HCT116 (cell line): ENCODE results near the gene ETV5. TPM values are rescaled to one million over a fixed set of nuclear protein-coding genes. Genes with fewer than 3 reads are reported as not detected.

Source experiments
- ATAC-seq: fragments of 200-7000 bp; cut with Tn5 transposase; 2 replicates; pipeline ENCODE4 v1.9.1; 2020; ENCODE audit warnings: mild to moderate bottlenecking, moderate library complexity
- BruUV-seq: library from RNA; stranded (reverse); fragments of 400-500 nt; replicated peaks from 2 replicates; lab custom pipeline; 2021; lab: Mats Ljungman, UMichigan
- CTCF ChIA-PET: fragments of 300-600 bp; sonication (Branson Sonifier 250); formaldehyde crosslinking; loops from one replicate; lab custom pipeline; 2021; ENCODE audit warnings: antibody characterized with exemption; lab: Charles Lee
- POLR2A ChIA-PET: fragments of 300-600, 350-600 bp; sonication (Branson Sonifier 250); formaldehyde crosslinking; loops from one replicate; lab custom pipeline; 2021; ENCODE audit warnings: antibody characterized with exemption; lab: Charles Lee
- RAD21 ChIA-PET, 2 experiments: fragments of 300-600 bp; sonication (Branson Sonifier 250); formaldehyde crosslinking; loops; one replicate each; lab custom pipeline; 2023; ENCODE audit warnings: low total read pairs in 2 of 2; ENCODE audit not compliant: uncharacterized antibody in 2 of 2, unreplicated experiment in 2 of 2, low non-redundant PET in 1 of 2; lab: Charles Lee
- DNase-seq: peaks from one replicate; pipeline ENCODE4 v3.0.0-alpha.2; 2010; ENCODE audit warnings: low read depth, low spot score
- H2AFZ ChIP-seq: fragments of 200-600 bp; shearing (Covaris generic), sonication (generic); 2 replicates; pipeline ENCODE4 v1.6.1; 2017; ENCODE audit warnings: low read depth, mixed run types, mixed read lengths, antibody characterized with exemption, low read length; ENCODE audit not compliant: poor library complexity, severe bottlenecking
- H3K27ac ChIP-seq: 2 replicates; pipeline ENCODE4 v1.5.1; 2012; ENCODE audit warnings: low read depth, low read length
- H3K27me3 ChIP-seq: fragments of 200-600 bp; sonication (generic); 2 replicates; pipeline ENCODE4 v1.6.1; 2016; ENCODE audit warnings: mixed run types, low read length, mixed read lengths; ENCODE audit not compliant: insufficient read depth
- H3K36me3 ChIP-seq, 2 experiments: fragments of 200-500 bp in 1 of 2; fragments of 200-600 bp in 1 of 2; sonication (Bioruptor generic) in 1 of 2; sonication (generic) in 1 of 2; 2 replicates each; pipeline versions ENCODE4 v1.5.1 to v1.6.1; 2014 to 2016; ENCODE audit warnings: low read length in 2 of 2, inconsistent platforms in 1 of 2, mixed read lengths in 1 of 2, mixed run types in 1 of 2; ENCODE audit not compliant: insufficient read depth in 2 of 2, control insufficient read depth in 1 of 2
- H3K4me1 ChIP-seq, 2 experiments: fragments of 200-600 bp in 1 of 2; sonication (generic) in 1 of 2; 2 replicates each; pipeline versions ENCODE4 v1.5.1 to v1.6.1; 2012 to 2017; ENCODE audit warnings: low read length in 2 of 2, inconsistent platforms in 1 of 2, mild to moderate bottlenecking in 1 of 2, mixed read lengths in 1 of 2, mixed run types in 1 of 2, moderate library complexity in 1 of 2; ENCODE audit not compliant: insufficient read depth in 2 of 2, control insufficient read depth in 1 of 2
- H3K4me2 ChIP-seq: fragments of 200-600 bp; sonication (generic); 2 replicates; pipeline ENCODE4 v1.6.1; 2017; ENCODE audit warnings: mixed run types, low read length, mixed read lengths
- H3K4me3 ChIP-seq, 2 experiments: fragments of 200-600 bp in 1 of 2; sonication (generic) in 1 of 2; replicated peaks in 1 of 2; 2 replicates each; pipeline ENCODE4 v1.5.1; 2011 to 2016; ENCODE audit warnings: low read length in 2 of 2, control low read depth in 1 of 2, low read depth in 1 of 2, mild to moderate bottlenecking in 1 of 2, mixed read lengths in 1 of 2, mixed run types in 1 of 2
- H3K79me2 ChIP-seq: fragments of 200-600 bp; sonication (generic); 2 replicates; pipeline ENCODE4 v1.6.1; 2017; ENCODE audit warnings: mild to moderate bottlenecking, mixed run types, low read length, moderate library complexity, mixed read lengths; ENCODE audit not compliant: insufficient read depth
- H3K9ac ChIP-seq: fragments of 200-600 bp; sonication (generic); 2 replicates; pipeline ENCODE4 v1.6.1; 2016; ENCODE audit warnings: low read length, mixed read lengths
- H3K9me2 ChIP-seq: fragments of 200-600 bp; sonication (generic), shearing (Covaris generic); 2 replicates; pipeline ENCODE4 v1.6.1; 2017; ENCODE audit warnings: mixed run types, mild to moderate bottlenecking, moderate library complexity; ENCODE audit not compliant: insufficient read depth
- H3K9me3 ChIP-seq, 2 experiments: fragments of 200-500 bp in 1 of 2; fragments of 200-600 bp in 1 of 2; sonication (Bioruptor generic) in 1 of 2; sonication (generic) in 1 of 2; 2 replicates each; pipeline ENCODE4 v1.6.1; 2014 to 2017; ENCODE audit warnings: low read length in 2 of 2, mixed read lengths in 2 of 2, inconsistent platforms in 1 of 2, low read depth in 1 of 2, mild to moderate bottlenecking in 1 of 2, mixed run types in 1 of 2, moderate library complexity in 1 of 2; ENCODE audit not compliant: control insufficient read depth in 1 of 2, insufficient read depth in 1 of 2
- H4K20me1 ChIP-seq: fragments of 200-600 bp; sonication (generic), shearing (Covaris generic); 2 replicates; pipeline ENCODE4 v1.6.1; 2017; ENCODE audit warnings: mixed run types, mild to moderate bottlenecking, moderate library complexity; ENCODE audit not compliant: insufficient read depth
- CBX3 ChIP-seq: IDR thresholded peaks from 2 replicates; pipeline ENCODE4 v1.6.1; 2012; ENCODE audit warnings: low read depth
- CEBPB ChIP-seq: IDR thresholded peaks from 2 replicates; pipeline ENCODE4 v1.6.1; 2012; ENCODE audit warnings: low read depth
- CTCF ChIP-seq, 3 experiments: fragments of 200-600 bp in 1 of 3; sonication (generic) in 1 of 3; IDR thresholded peaks in 2 of 3; conservative IDR thresholded peaks in 1 of 3; 2 replicates each; pipeline ENCODE4 v1.5.1; 2012 to 2017; ENCODE audit warnings: low read depth in 2 of 3, low read length in 2 of 3, antibody characterized with exemption in 1 of 3, borderline replicate concordance in 1 of 3, control low read depth in 1 of 3, mild to moderate bottlenecking in 1 of 3, mixed read lengths in 1 of 3, mixed run types in 1 of 3, moderate library complexity in 1 of 3; ENCODE audit not compliant: insufficient read depth in 1 of 3
- EGR1 ChIP-seq: IDR thresholded peaks from 2 replicates; pipeline ENCODE4 v1.6.1; 2012; ENCODE audit warnings: low read depth
- JUND ChIP-seq: IDR thresholded peaks from 2 replicates; pipeline ENCODE4 v1.6.1; 2012
- POLR2AphosphoS5 ChIP-seq: IDR thresholded peaks from 2 replicates; pipeline ENCODE4 v1.6.1; 2011; ENCODE audit warnings: mild to moderate bottlenecking, low read depth, low read length, moderate library complexity
- REST ChIP-seq: IDR thresholded peaks from 2 replicates; pipeline ENCODE4 v1.6.1; 2012; ENCODE audit warnings: low read depth
- SIN3A ChIP-seq: IDR thresholded peaks from 2 replicates; pipeline ENCODE4 v1.6.1; 2012; ENCODE audit warnings: low read depth
- SRF ChIP-seq: IDR thresholded peaks from 2 replicates; pipeline ENCODE4 v1.6.1; 2012; ENCODE audit warnings: low read depth
- TCF7L2 ChIP-seq: IDR thresholded peaks from 2 replicates; pipeline ENCODE4 v1.7.0; 2011; ENCODE audit warnings: borderline replicate concordance, inconsistent platforms; ENCODE audit not compliant: insufficient read depth, insufficient read length; ENCODE audit errors: extremely low read depth
- YY1 ChIP-seq: IDR thresholded peaks from 2 replicates; pipeline ENCODE4 v1.6.1; 2011; ENCODE audit warnings: low read length, low read depth, moderate library complexity, mild to moderate bottlenecking; ENCODE audit not compliant: insufficient replicate concordance; ENCODE audit errors: extremely low read depth
- ZBTB33 ChIP-seq: IDR thresholded peaks from 2 replicates; pipeline ENCODE4 v1.6.1; 2011; ENCODE audit warnings: mild to moderate bottlenecking, low read length, moderate library complexity; ENCODE audit not compliant: insufficient replicate concordance; ENCODE audit errors: extremely low read depth
- ZFX ChIP-seq: fragments of 450-650 bp; IDR thresholded peaks from 2 replicates; pipeline ENCODE4 v1.6.1; 2017
- intact Hi-C: fragments of 100-400 bp; cut with micrococcal nuclease; formaldehyde crosslinking; loops from 2 replicates; pipeline ENCODE4 v1.10.0; 2022
- total RNA-seq: library from RNA; stranded (reverse); gene quantifications from one replicate; pipeline ENCODE4 v1.2.1, GENCODE V29; 2021; ENCODE audit not compliant: unreplicated experiment

ETV5 gene
- total RNA-seq, 1 experiment from 2014 or later: 89.7 TPM

- no peak for DNase-seq
- no peak overlapping the region for H3K9ac ChIP-seq
- intact Hi-C loops: no loop called here
- ChIA-PET RAD21 (no interaction called here), POLR2A (no interaction called here), CTCF (no interaction called here)
- TF ChIP-seq ZBTB33 (no peak), CBX3 (no peak), REST (no peak), TCF7L2 (no peak), YY1 (no peak), JUND (no peak), ZFX (no peak), CEBPB (no peak), POLR2AphosphoS5 (no peak), EGR1 (no peak), SRF (no peak), SIN3A (no peak), CTCF (IDR thresholded peaks at IDR 0.05 in 2 of 3, conservative IDR thresholded peaks at IDR 0.05 in 1 of 3; ENCODE audit: borderline replicate concordance in 1 of 3, insufficient read depth in 1 of 3, low read depth in 2 of 3, low read length in 2 of 3) (no peak)
- no peak overlapping the region for H3K4me3 ChIP-seq
- no TSS peak for BruUV-seq
- H3K79me2 ChIP-seq: no peaks in the 10 kb centered on the region
- H3K4me2 ChIP-seq: no peak overlapping the region
- no peaks in the 10 kb centered on the region for H3K9me3 ChIP-seq
- H2AFZ ChIP-seq: no peak overlapping the region
- H3K9me2 ChIP-seq: no peaks in the 10 kb centered on the region
- H3K27me3 ChIP-seq: no peaks in the 10 kb centered on the region
- peaks cover 6 to 11% of the 10 kb centered on the region in 2 experiments; a peak in 3 of 4 replicates for H3K36me3 ChIP-seq
- H3K27ac ChIP-seq: no peak overlapping the region
- no peak for ATAC-seq
- H3K4me1 ChIP-seq: no peaks in the 10 kb centered on the region
- H4K20me1 ChIP-seq: no peaks in the 10 kb centered on the region
Measured at GRCh38 chr3:186070996-186071395, 37.9 kb downstream of the ETV5 start.
